Measurements from ENCODE around the gene MYL12A.

DNA sequence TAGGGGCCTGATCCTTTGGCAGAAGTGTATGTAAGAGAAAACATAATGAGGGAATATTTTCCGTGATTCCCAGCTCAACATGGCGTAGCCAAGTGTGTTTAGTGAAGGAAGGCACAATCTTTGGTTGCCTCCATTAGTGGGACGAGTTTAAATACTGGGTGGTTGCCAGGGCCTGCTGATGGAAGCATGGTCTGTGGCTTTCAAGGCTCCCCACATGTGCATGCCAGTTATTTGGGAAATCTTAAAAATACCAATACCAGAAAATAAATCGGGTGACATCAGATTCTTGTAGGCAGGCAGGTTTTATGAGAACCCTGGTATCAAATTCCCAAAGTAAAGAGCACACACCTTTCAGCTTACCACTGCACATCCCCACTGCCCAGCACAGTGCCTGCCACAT is 7.1 kb downstream of the MYL12A start:
- TF ChIP-seq, protein P1, sequence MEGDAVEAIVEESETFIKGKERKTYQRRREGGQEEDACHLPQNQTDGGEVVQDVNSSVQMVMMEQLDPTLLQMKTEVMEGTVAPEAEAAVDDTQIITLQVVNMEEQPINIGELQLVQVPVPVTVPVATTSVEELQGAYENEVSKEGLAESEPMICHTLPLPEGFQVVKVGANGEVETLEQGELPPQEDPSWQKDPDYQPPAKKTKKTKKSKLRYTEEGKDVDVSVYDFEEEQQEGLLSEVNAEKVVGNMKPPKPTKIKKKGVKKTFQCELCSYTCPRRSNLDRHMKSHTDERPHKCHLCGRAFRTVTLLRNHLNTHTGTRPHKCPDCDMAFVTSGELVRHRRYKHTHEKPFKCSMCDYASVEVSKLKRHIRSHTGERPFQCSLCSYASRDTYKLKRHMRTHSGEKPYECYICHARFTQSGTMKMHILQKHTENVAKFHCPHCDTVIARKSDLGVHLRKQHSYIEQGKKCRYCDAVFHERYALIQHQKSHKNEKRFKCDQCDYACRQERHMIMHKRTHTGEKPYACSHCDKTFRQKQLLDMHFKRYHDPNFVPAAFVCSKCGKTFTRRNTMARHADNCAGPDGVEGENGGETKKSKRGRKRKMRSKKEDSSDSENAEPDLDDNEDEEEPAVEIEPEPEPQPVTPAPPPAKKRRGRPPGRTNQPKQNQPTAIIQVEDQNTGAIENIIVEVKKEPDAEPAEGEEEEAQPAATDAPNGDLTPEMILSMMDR (IDR thresholded peaks at IDR 0.05; ENCODE audit: low read length), result no peak
- TF ChIP-seq EZH2 (IDR thresholded peaks at IDR 0.05; ENCODE audit: borderline replicate concordance, low read length), result no peak

Data from OCI-LY1 (cell line).